Liver (tissue), 3 donors: Measurements from ENCODE around the gene ZNF865.

Experiments used
- CTCF ChIP-seq: fragments of 150-350 bp; IDR thresholded peaks from 2 replicates; pipeline ENCODE4 v1.5.1; 2017; ENCODE audit warnings: improper control_type of control experiment, low read depth, low read length; ENCODE audit not compliant: missing input control
- GABPA ChIP-seq, 2 donors: IDR thresholded peaks in 1 of 2; conservative IDR thresholded peaks in 1 of 2; 2 replicates each; pipeline ENCODE4 v1.6.1; 2016; ENCODE audit warnings: antibody characterized with exemption in 2 of 2, mild to moderate bottlenecking in 1 of 2, moderate library complexity in 1 of 2
- RAD21 ChIP-seq, 2 donors: IDR thresholded peaks; 2 replicates each; pipeline ENCODE4 v1.6.1; 2016; ENCODE audit warnings: antibody characterized with exemption in 2 of 2, mild to moderate bottlenecking in 2 of 2
- TAF1 ChIP-seq: conservative IDR thresholded peaks from 2 replicates; pipeline ENCODE4 v1.6.1; 2016; ENCODE audit warnings: antibody characterized with exemption, mild to moderate bottlenecking
- donor health status: healthy.
- donor health status: healthy.

- TF ChIP-seq TAF1 (no peak), CTCF (no peak), RAD21 (IDR thresholded peaks at IDR 0.05) (no peak), GABPA (IDR thresholded peaks at IDR 0.05 in 1 of 2, conservative IDR thresholded peaks at IDR 0.05 in 1 of 2) (no peak)
These were observed 51.1 kb downstream of the ZNF865 start for GRCh38 chr19:55656552-55656951.
